Body of pancreas (tissue), 4 donors: ENCODE results near the gene CHN2.

Experiments
- POLR2A ChIP-seq, 3 donors: fragments of 450-650 bp; IDR thresholded peaks; one replicate each; pipeline ENCODE4 v1.6.1; 2016; ENCODE audit warnings: antibody characterized with exemption in 3 of 3, mild to moderate bottlenecking in 2 of 3
- TF ChIP-seq, protein P1 (sequence below), 7 experiments: fragments of 450-650 bp in 4 of 7; fragments of 200-600 bp in 3 of 7; sonication (generic) in 3 of 7; IDR thresholded peaks; one replicate each; pipeline ENCODE4 v1.5.1; 2016 to 2019; ENCODE audit warnings: antibody characterized with exemption in 7 of 7

DNA sequence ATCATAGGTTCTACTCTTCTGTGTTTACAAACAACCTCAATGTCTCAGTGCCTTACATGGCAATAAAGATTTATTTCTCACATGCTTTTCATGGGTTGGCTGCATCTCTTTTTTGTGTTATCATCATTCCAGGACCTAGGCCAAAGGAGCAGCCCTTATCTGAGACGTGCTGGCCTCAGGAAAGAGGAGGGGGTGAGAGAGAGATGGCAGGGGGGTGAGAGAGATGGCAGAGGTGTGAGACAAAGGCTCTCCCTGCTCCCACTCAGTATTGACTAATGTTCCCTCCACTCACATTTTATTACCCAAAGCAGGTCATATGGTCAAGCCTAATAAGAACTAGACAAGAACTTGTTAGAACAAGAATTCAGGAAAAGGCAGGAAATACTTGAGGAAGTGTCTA lies 249.0 kb downstream of the CHN2 start:
- TF ChIP-seq, protein P1, sequence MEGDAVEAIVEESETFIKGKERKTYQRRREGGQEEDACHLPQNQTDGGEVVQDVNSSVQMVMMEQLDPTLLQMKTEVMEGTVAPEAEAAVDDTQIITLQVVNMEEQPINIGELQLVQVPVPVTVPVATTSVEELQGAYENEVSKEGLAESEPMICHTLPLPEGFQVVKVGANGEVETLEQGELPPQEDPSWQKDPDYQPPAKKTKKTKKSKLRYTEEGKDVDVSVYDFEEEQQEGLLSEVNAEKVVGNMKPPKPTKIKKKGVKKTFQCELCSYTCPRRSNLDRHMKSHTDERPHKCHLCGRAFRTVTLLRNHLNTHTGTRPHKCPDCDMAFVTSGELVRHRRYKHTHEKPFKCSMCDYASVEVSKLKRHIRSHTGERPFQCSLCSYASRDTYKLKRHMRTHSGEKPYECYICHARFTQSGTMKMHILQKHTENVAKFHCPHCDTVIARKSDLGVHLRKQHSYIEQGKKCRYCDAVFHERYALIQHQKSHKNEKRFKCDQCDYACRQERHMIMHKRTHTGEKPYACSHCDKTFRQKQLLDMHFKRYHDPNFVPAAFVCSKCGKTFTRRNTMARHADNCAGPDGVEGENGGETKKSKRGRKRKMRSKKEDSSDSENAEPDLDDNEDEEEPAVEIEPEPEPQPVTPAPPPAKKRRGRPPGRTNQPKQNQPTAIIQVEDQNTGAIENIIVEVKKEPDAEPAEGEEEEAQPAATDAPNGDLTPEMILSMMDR (IDR thresholded peaks at IDR 0.05) = no peak
- no peak for TF ChIP-seq POLR2A (IDR thresholded peaks at IDR 0.05)
